NCI-H2107 treated with DMSO at 0.1 percent for 48 hours (cell line): ENCODE measurements around the gene CTNND2.

Source experiments
- DNase-seq: peaks from one replicate; lab custom pipeline; 2025; ENCODE audit not compliant: unreplicated experiment; lab: John Stamatoyannopoulos, UW

CTNND2 gene

GRCh38 chr5:11531811-11532555 lies 372.3 kb downstream of the CTNND2 start:
- no peak for DNase-seq

DNA sequence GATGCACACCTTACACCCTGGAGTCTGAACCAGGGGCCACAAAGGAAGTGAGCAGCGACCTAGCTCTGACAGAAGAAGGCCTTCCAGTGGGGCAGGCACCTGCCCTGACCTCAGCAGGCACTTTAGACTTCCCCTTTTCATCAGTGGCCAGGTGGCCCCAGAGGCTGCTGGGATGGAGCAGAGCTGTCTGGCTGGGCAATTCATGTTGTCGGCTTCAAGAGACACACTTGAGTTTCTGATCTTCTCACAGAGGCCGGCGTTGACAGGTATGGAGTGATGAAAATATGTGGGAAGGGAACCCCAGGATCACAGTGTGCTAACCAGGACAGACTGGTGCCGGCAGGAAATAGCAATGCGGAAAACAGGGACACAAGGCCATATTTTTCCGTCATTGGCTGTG lies 375.5 kb downstream of the CTNND2 start:
- no peak for DNase-seq

DNA sequence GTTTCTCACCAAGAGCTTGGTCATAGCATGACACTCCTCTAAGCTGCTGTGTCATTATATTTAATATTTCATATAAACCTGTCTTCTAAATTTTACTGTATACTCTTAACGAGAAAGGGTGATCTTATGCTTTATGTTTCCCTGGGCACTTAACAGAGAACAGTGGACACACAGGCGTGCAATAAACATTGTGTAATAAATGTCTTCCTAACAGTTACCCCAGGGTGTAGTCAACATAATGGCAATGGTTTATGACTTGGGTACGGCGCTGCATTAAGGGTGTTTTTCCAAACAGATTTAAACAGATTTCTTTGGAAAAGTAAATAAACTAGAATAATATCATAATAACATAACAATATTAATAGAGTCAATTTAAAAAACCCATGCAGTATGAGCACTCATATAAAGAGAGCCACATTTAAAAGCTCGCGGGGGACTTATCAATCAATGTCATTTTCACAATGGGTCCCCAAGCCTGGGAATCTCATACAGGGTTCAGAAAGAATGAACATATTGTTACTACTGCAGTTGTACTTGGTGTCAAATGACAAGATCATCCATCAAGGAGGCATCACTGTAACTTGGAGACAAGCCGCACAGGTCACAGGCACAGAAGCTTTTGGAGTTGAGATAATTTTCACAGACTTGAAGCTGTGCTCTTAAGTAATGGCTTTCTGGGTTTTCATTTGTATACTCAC lies 376.4 kb downstream of the CTNND2 start:
- no peak for DNase-seq

- DNase-seq: no peak
Observed at GRCh38 chr5:11525020-11525419, 379.2 kb downstream of the CTNND2 start.

- no peak for DNase-seq
Observed at GRCh38 chr5:11524188-11524587, 380.1 kb downstream of the CTNND2 start.

- DNase-seq: no peak
Observed at GRCh38 chr5:11522796-11523195, 381.4 kb downstream of the CTNND2 start.

- no peak for DNase-seq
Observed at GRCh38 chr5:11520241-11520930, 383.9 kb downstream of the CTNND2 start.

DNA sequence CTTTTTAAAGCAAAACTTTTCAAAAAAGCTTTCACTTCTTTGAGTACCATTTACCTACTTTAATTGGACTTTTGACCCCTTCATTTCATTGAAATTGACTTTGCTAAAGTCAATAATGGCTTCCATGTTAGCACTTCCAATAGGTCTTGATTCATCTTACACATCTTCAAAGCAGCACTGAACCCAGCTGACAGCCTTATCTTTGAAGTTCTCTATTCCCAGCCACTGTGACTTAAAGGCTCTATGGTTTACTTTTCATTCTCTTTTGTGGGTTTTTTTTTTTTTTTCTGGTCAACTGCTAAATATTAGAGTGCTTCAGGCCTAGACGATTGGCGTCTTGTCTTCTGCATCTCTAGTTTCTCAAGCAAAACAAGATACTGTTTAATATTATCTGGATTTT lies 385.0 kb downstream of the CTNND2 start:
- DNase-seq: no peak

GRCh38 chr5:11518676-11519075 lies 385.6 kb downstream of the CTNND2 start:
- DNase-seq: no peak

GRCh38 chr5:11514705-11515432 lies 389.4 kb downstream of the CTNND2 start:
- no peak for DNase-seq

- no peak for DNase-seq
Observed at GRCh38 chr5:11511878-11512277, 392.4 kb downstream of the CTNND2 start.

DNA sequence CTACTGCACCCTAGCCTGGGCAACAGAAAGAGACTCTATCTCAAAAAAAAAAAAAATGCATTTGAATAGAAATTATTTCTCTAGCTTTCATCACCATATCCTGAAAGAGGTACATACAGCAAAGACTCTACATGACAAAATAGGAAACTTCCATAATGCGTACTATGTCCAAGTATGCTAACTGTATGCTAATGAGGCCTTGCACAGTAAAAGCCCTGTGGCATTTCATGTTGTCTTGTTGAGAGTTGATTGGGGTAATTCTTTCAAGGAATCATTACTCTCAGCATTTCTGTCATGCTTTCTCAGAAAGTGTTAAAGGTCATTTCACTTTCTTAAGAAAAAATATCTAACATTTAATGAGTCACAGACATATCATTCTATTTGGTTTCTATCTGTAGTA lies 393.4 kb downstream of the CTNND2 start:
- DNase-seq: no peak

- DNase-seq: no peak
Observed at GRCh38 chr5:11509793-11510192, 394.5 kb downstream of the CTNND2 start.

- no peak for DNase-seq
Observed at GRCh38 chr5:11507156-11507910, 396.9 kb downstream of the CTNND2 start.

DNA sequence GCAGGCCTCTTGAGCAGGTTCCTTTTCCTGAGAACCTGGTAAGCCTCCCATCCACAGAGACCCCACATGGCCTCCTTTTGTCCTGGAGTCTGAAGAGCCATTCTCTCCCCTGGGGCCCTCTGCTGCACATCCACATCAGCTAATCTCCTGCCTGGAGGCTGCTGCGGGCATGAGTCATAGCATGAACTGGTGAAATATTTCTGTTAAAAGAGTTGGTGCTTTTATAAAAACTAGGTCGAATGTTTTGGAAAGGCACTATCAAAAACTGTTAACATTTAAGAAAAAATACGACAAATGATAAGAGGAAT lies 399.4 kb downstream of the CTNND2 start:
- no peak for DNase-seq

DNA sequence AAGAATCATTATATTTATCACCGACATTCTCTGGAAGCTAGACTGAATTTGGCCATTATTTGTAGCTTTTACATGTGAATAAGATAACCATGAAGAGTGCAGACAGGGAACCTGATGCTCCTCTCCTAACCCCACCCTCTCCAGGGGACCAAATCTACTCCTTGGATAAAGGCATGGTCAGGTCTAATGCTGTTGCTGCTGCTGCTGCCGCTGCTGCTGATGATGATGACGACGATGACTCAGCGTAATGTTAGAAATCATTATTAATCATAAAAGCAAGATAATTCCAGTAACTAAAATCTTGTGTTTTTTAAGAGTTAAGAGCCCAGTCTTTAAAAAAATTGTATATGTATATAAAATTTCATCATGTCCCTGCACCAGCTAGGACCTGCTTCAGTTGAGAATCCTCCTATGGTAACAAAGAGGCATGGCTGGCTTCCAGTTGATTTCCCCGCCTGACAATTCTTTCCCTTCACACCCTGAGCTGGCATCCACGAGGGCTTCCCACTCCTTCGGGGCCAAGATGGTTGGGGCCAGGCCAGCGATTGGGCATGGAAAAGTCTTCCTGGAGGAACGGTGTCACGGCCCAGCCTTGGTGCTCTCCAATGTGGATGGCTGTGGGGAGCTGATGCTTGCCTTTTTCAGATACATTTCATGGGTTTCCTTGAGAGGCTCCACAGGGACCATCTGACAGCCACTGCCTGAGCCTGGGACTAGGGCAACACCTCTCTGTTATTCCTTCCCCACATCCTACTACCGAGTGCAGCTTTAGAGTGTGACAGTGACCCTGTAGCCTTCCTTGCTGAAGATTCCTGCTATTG lies 400.0 kb downstream of the CTNND2 start:
- no peak for DNase-seq

GRCh38 chr5:11502783-11503182 lies 401.5 kb downstream of the CTNND2 start:
- no peak for DNase-seq

GRCh38 chr5:11497651-11498050 lies 406.6 kb downstream of the CTNND2 start:
- no peak for DNase-seq

DNA sequence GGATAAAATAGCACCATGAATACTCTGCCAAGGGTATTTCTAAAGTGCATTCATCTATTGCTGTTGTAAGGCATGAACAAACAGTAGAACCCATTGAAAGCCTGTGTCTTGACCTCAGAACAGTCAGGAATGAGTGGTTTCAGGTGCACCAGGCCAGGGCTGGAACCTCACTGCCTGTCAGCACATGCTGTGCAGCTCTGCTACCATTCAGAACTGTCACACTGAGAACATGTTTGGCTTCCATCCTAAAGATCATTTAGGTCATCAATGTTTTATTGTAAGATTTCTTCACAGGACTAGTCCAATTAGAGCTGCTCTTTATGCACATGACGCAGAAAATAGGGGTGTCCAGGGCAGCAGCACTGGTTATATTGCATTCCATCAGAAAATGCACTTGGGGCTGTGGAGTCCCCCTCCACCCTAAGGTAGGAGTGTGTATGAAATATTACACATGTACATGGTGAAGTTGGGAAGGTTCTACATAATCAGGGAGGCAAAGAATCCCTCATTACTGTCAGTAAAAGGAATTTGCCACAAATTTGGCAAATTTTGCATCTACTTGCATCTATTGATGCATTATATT lies 408.0 kb downstream of the CTNND2 start:
- no peak for DNase-seq

DNA sequence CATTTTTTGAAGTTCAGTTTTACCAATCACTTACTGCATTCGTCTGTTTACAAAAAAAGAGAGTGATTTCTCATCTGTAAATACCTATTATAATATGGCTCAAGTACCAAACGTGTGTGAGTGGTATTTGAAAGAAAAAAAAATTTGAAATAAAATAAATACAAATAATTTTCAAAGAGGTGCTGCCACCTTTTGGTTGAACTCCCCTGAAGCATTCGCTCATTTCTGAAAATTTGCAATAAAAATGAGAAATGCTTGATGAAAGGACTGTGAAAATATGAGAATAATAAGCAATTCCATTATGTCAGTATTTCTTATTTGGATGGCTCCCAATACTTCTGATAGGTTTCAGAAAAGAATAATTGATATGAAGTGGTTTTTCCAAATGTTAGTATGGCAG lies 409.9 kb downstream of the CTNND2 start:
- DNase-seq: no peak
